ENCODE results near the gene JOSD1.

DNA sequence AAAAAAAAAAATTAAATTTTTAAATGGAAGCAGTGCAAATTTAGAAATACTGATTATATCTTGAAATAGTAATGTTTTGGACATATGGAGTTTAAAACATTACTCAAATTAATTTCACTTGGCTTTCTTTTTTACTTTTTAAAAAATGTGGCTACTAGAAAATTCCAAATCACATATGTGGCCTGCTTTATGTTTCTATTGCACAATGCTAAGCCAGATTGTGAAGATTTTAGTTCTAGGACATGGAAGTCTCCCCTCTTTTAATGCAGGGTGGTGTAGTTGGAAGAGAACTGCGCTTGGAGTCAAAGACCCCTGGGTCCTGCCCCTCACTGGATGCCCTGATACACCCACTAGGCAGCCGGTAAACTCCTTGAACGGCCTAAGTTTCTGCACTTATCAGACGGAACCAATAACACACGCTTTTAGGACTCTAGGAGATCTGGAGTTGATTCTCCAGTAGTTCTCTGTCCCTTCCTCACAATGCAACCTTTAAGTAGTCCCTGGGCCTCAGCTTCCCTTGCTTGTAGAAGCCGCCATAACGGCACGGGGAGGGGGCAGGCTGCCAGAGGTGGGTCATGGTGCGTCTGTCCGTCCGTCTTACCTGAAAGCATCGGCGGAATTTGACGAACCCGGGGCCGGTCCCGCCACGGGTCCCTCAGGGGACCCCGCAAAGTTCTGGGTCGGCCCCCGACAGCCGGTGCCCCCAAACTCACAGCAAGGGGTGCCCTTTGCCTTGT, 45.1 kb downstream of the JOSD1 start:
- TF ChIP-seq FOSL1 (tag; conservative IDR thresholded peaks at IDR 0.05) (no peak), IRF2 (CRISPR knock-in tag; IDR thresholded peaks at IDR 0.05) (no peak), TCF7L2 (IDR thresholded peaks at IDR 0.05; ENCODE audit: low read depth, low read length) (no peak), FOXM1 (IDR thresholded peaks at IDR 0.05; ENCODE audit: low read depth) (no peak), FOXM1 (CRISPR knock-in tag; IDR thresholded peaks at IDR 0.05; ENCODE audit: low read depth) (no peak), MEF2A (IDR thresholded peaks at IDR 0.05; ENCODE audit: control insufficient read depth, low read depth, low read length) (no peak), KLF13 (tag; IDR thresholded peaks at IDR 0.05; ENCODE audit: borderline replicate concordance, low read depth) (no peak), ZBED1 (IDR thresholded peaks at IDR 0.05) (no peak), ETV6 (IDR thresholded peaks at IDR 0.05; ENCODE audit: borderline replicate concordance in 1 of 2, low read depth in 2 of 2, low read length in 1 of 2) (no peak), ETV6 (CRISPR knock-in tag; IDR thresholded peaks at IDR 0.05; ENCODE audit: borderline replicate concordance) (no peak), MTA1 (IDR thresholded peaks at IDR 0.05; ENCODE audit: borderline replicate concordance) (no peak), KLF1 (tag; IDR thresholded peaks at IDR 0.05) (no peak), SPI1 (IDR thresholded peaks at IDR 0.05; ENCODE audit: borderline replicate concordance, low read depth, low read length) (no peak), NRF1 (conservative IDR thresholded peaks at IDR 0.05 in 1 of 2, IDR thresholded peaks at IDR 0.05 in 1 of 2) (no peak)

Measured in K562 (cell line).